Liver (tissue), 3 donors: Measurements from ENCODE around the gene JPH4.

Experiments
- EGR1 ChIP-seq, 2 donors: IDR thresholded peaks; 2 replicates each; pipeline ENCODE4 v1.6.1; 2016 to 2018; ENCODE audit warnings: antibody characterized with exemption in 2 of 2, low read depth in 2 of 2
- GABPA ChIP-seq, 2 donors: IDR thresholded peaks in 1 of 2; conservative IDR thresholded peaks in 1 of 2; 2 replicates each; pipeline ENCODE4 v1.6.1; 2016; ENCODE audit warnings: antibody characterized with exemption in 2 of 2, mild to moderate bottlenecking in 1 of 2, moderate library complexity in 1 of 2
- JUND ChIP-seq, 2 donors: IDR thresholded peaks; 2 replicates each; pipeline ENCODE4 v1.6.1; 2016; ENCODE audit warnings: antibody characterized with exemption in 2 of 2
- RAD21 ChIP-seq, 2 donors: IDR thresholded peaks; 2 replicates each; pipeline ENCODE4 v1.6.1; 2016; ENCODE audit warnings: antibody characterized with exemption in 2 of 2, mild to moderate bottlenecking in 2 of 2
- SP1 ChIP-seq: IDR thresholded peaks from 2 replicates; pipeline ENCODE4 v1.6.1; 2018; ENCODE audit warnings: antibody characterized with exemption, mild to moderate bottlenecking
- TAF1 ChIP-seq: conservative IDR thresholded peaks from 2 replicates; pipeline ENCODE4 v1.6.1; 2016; ENCODE audit warnings: antibody characterized with exemption, mild to moderate bottlenecking
- YY1 ChIP-seq: IDR thresholded peaks from 2 replicates; pipeline ENCODE4 v1.6.1; 2016; ENCODE audit warnings: antibody characterized with exemption, mild to moderate bottlenecking
- TF ChIP-seq, protein P1 (sequence below): IDR thresholded peaks from 2 replicates; pipeline ENCODE4 v1.6.1; 2016; ENCODE audit warnings: antibody characterized with exemption
- TF ChIP-seq, protein P2 (sequence below): fragments of 150-350 bp; IDR thresholded peaks from 2 replicates; pipeline ENCODE4 v1.5.1; 2017; ENCODE audit warnings: improper control_type of control experiment, low read depth, low read length; ENCODE audit not compliant: missing input control
- TF ChIP-seq, protein P3 (sequence below): IDR thresholded peaks from 2 replicates; pipeline ENCODE4 v1.6.1; 2016; ENCODE audit warnings: antibody characterized with exemption
- TF ChIP-seq, protein P4 (sequence below): IDR thresholded peaks from 2 replicates; pipeline ENCODE4 v1.6.1; 2016; ENCODE audit warnings: antibody characterized with exemption, mild to moderate bottlenecking
- donor health status: healthy.
- donor health status: healthy.

DNA sequence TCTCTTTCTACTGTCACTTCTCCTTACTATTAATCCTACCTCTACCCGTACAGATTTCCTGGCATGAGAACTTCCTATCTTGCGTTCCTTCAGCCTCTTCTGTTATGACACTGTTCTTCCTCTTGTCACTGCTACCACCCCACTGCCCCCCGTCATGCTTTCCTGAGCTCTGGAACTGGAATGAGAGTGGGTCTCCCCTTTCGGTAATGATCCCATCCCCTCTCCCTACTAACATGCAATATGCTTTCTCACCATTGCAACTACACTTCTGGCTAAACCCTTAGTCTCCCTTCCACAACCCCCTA is 6.1 kb downstream of the JPH4 start:
- TF ChIP-seq, protein P1, sequence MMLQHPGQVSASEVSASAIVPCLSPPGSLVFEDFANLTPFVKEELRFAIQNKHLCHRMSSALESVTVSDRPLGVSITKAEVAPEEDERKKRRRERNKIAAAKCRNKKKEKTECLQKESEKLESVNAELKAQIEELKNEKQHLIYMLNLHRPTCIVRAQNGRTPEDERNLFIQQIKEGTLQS = no peak
- TF ChIP-seq, protein P2, sequence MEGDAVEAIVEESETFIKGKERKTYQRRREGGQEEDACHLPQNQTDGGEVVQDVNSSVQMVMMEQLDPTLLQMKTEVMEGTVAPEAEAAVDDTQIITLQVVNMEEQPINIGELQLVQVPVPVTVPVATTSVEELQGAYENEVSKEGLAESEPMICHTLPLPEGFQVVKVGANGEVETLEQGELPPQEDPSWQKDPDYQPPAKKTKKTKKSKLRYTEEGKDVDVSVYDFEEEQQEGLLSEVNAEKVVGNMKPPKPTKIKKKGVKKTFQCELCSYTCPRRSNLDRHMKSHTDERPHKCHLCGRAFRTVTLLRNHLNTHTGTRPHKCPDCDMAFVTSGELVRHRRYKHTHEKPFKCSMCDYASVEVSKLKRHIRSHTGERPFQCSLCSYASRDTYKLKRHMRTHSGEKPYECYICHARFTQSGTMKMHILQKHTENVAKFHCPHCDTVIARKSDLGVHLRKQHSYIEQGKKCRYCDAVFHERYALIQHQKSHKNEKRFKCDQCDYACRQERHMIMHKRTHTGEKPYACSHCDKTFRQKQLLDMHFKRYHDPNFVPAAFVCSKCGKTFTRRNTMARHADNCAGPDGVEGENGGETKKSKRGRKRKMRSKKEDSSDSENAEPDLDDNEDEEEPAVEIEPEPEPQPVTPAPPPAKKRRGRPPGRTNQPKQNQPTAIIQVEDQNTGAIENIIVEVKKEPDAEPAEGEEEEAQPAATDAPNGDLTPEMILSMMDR = no peak
- TF ChIP-seq, protein P3, sequence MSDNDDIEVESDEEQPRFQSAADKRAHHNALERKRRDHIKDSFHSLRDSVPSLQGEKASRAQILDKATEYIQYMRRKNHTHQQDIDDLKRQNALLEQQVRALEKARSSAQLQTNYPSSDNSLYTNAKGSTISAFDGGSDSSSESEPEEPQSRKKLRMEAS = no peak
- TF ChIP-seq, protein P4, sequence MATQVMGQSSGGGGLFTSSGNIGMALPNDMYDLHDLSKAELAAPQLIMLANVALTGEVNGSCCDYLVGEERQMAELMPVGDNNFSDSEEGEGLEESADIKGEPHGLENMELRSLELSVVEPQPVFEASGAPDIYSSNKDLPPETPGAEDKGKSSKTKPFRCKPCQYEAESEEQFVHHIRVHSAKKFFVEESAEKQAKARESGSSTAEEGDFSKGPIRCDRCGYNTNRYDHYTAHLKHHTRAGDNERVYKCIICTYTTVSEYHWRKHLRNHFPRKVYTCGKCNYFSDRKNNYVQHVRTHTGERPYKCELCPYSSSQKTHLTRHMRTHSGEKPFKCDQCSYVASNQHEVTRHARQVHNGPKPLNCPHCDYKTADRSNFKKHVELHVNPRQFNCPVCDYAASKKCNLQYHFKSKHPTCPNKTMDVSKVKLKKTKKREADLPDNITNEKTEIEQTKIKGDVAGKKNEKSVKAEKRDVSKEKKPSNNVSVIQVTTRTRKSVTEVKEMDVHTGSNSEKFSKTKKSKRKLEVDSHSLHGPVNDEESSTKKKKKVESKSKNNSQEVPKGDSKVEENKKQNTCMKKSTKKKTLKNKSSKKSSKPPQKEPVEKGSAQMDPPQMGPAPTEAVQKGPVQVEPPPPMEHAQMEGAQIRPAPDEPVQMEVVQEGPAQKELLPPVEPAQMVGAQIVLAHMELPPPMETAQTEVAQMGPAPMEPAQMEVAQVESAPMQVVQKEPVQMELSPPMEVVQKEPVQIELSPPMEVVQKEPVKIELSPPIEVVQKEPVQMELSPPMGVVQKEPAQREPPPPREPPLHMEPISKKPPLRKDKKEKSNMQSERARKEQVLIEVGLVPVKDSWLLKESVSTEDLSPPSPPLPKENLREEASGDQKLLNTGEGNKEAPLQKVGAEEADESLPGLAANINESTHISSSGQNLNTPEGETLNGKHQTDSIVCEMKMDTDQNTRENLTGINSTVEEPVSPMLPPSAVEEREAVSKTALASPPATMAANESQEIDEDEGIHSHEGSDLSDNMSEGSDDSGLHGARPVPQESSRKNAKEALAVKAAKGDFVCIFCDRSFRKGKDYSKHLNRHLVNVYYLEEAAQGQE = no peak
- TF ChIP-seq YY1 = no peak
- TF ChIP-seq TAF1 = no peak
- no peak for TF ChIP-seq JUND (IDR thresholded peaks at IDR 0.05)
- no peak for TF ChIP-seq RAD21 (IDR thresholded peaks at IDR 0.05)
- TF ChIP-seq SP1 = no peak
- no peak for TF ChIP-seq GABPA (IDR thresholded peaks at IDR 0.05 in 1 of 2, conservative IDR thresholded peaks at IDR 0.05 in 1 of 2)
- TF ChIP-seq EGR1 (IDR thresholded peaks at IDR 0.05; ENCODE audit: low read depth in 2 of 2) = no peak
